Ishikawa (cell line): ENCODE data around the gene DOCK7.

ENCODE experiments used
- CEBPB ChIP-seq: IDR thresholded peaks from 2 replicates; pipeline ENCODE4 v1.6.1; 2012
- CREB1 ChIP-seq: IDR thresholded peaks from 2 replicates; pipeline ENCODE4 v1.6.1; 2012; ENCODE audit warnings: low read depth
- EGR1 ChIP-seq: IDR thresholded peaks from 2 replicates; pipeline ENCODE4 v1.6.1; 2012
- EP300 ChIP-seq: IDR thresholded peaks from 2 replicates; pipeline ENCODE4 v1.6.1; 2012; ENCODE audit warnings: borderline replicate concordance
- REST ChIP-seq: IDR thresholded peaks from 2 replicates; pipeline ENCODE4 v1.6.1; 2012; ENCODE audit warnings: low read depth, mild to moderate bottlenecking
- YY1 ChIP-seq: IDR thresholded peaks from 2 replicates; pipeline ENCODE4 v1.6.1; 2012; ENCODE audit warnings: low read depth
- TF ChIP-seq, protein P1 (sequence below): IDR thresholded peaks from 2 replicates; pipeline ENCODE4 v1.6.1; 2012
- TF ChIP-seq, protein P2 (sequence below): IDR thresholded peaks from 2 replicates; pipeline ENCODE4 v1.6.1; 2012

DNA sequence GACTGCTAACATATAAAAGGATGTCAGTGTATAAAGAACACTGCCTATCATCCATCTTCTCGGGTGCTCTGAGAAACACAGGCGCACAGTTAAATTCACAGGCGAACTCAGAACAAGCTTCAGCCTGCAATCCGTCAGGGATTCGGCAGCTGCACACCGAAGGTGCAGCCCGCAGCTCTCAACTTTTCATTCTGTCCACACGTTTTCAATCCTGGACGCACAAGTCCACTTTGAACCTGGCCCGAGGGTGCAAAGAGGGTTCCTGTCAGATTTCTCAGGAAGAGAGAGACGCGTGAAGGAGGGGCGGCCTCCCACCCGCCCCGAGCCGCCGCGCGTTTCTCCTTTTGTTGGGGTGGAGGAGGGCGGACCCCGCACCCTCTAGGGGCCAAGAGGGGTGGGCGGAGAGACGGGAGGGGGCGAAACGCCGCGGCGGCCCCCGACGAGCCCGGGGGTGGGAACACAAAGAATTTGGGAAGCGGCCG lies 724 bp downstream of the DOCK7 start:
- TF ChIP-seq EGR1 (no peak), CREB1 (no peak), CEBPB (no peak), YY1 (no peak), EP300 (no peak), REST (no peak)
- TF ChIP-seq, protein P1, sequence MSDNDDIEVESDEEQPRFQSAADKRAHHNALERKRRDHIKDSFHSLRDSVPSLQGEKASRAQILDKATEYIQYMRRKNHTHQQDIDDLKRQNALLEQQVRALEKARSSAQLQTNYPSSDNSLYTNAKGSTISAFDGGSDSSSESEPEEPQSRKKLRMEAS: no peak
- TF ChIP-seq, protein P2, sequence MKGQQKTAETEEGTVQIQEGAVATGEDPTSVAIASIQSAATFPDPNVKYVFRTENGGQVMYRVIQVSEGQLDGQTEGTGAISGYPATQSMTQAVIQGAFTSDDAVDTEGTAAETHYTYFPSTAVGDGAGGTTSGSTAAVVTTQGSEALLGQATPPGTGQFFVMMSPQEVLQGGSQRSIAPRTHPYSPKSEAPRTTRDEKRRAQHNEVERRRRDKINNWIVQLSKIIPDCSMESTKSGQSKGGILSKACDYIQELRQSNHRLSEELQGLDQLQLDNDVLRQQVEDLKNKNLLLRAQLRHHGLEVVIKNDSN: no peak
